VCaP (cell line): Measurements from ENCODE around the gene TNIK.

Experiments used
- H3K27ac ChIP-seq: fragments of 450-650 bp; 2 replicates; pipeline ENCODE4 v1.5.1; 2017
- CTCF ChIP-seq: fragments of 450-650 bp; conservative IDR thresholded peaks from 2 replicates; pipeline ENCODE4 v1.5.1; 2017; ENCODE audit warnings: mild to moderate bottlenecking, moderate library complexity

Gene TNIK

GRCh38 chr3:171459942-171460724, at the start of gene TNIK:
Gene TNIK, minus strand, starts transcription at chr3:171460405. Its CDS starts 342 bp downstream, at chr3:171460063.
- peak within 1 kb of the TSS; percentile 84 for H3K27ac ChIP-seq
- no peak for TF ChIP-seq CTCF

- TF ChIP-seq CTCF = no peak
- H3K27ac ChIP-seq = no peak overlapping the region
These were observed 48.5 kb upstream of the TNIK start for GRCh38 chr3:171508676-171509075.

GRCh38 chr3:171508206-171508605, 48.0 kb upstream of the TNIK start:
- no peak for TF ChIP-seq CTCF
- H3K27ac ChIP-seq = no peak overlapping the region

- TF ChIP-seq CTCF = no peak
These were observed 46.6 kb upstream of the TNIK start for GRCh38 chr3:171506743-171507319.

GRCh38 chr3:171505822-171506333, 45.7 kb upstream of the TNIK start:
- no peak overlapping the region for H3K27ac ChIP-seq
- no peak for TF ChIP-seq CTCF

More at GRCh38 chr3:171506743-171507319, 46.6 kb upstream of the TNIK start:
- H3K27ac ChIP-seq = no peak overlapping the region

- H3K27ac ChIP-seq = no peak overlapping the region
- no peak for TF ChIP-seq CTCF
These were observed 44.2 kb upstream of the TNIK start for GRCh38 chr3:171504376-171504775.

GRCh38 chr3:171503817-171504216, 43.6 kb upstream of the TNIK start:
- no peak for TF ChIP-seq CTCF
- H3K27ac ChIP-seq = no peak overlapping the region
